WTC11 (cell line): Measurements from ENCODE around the gene MARK3. TPM values are rescaled to one million over a fixed set of nuclear protein-coding genes. Genes with fewer than 3 reads are reported as not detected.

Experiments used
- ATAC-seq: fragments of 200-7000 bp; cut with Tn5 transposase; 2 replicates; pipeline ENCODE4 v1.10.0; 2021; ENCODE audit warnings: mild to moderate bottlenecking, moderate library complexity
- CTCF ChIA-PET: fragments of 300-600 bp; sonication (Branson Sonifier 250); formaldehyde crosslinking; loops from one replicate; lab custom pipeline; 2021; ENCODE audit warnings: antibody characterized with exemption; lab: Charles Lee
- POLR2A ChIA-PET: fragments of 350-600 bp; sonication (Branson Sonifier 250); formaldehyde crosslinking; loops from one replicate; lab custom pipeline; 2021; ENCODE audit warnings: antibody characterized with exemption; lab: Charles Lee
- DNase-seq: peaks from one replicate; pipeline ENCODE4 v3.0.0; 2021; ENCODE audit warnings: low spot score
- H3K27ac Mint-ChIP-seq: 2 replicates; pipeline ENCODE4 v1.8.0; 2021; ENCODE audit warnings: mixed read lengths
- H3K27me3 Mint-ChIP-seq: 2 replicates; pipeline ENCODE4 v1.8.0; 2021; ENCODE audit warnings: low read depth, mild to moderate bottlenecking, moderate library complexity, mixed read lengths
- H3K36me3 Mint-ChIP-seq: 2 replicates; pipeline ENCODE4 v1.8.0; 2021; ENCODE audit warnings: mixed read lengths
- H3K4me1 Mint-ChIP-seq: 2 replicates; pipeline ENCODE4 v1.8.0; 2022; ENCODE audit warnings: mixed read lengths
- H3K4me3 Mint-ChIP-seq: 2 replicates; pipeline ENCODE4 v1.8.0; 2021; ENCODE audit warnings: mild to moderate bottlenecking, moderate library complexity, mixed read lengths
- H3K9me3 Mint-ChIP-seq: 2 replicates; pipeline ENCODE4 v1.8.0; 2021; ENCODE audit warnings: mixed read lengths
- FOXK1 ChIP-seq: sonication (generic); formaldehyde crosslinking; IDR thresholded peaks from 2 replicates; pipeline ENCODE4 v1.8.0; 2022; ENCODE audit warnings: mild to moderate bottlenecking, moderate library complexity, missing genetic modification reagents
- NR2C2 ChIP-seq: sonication (generic); formaldehyde crosslinking; IDR thresholded peaks from 2 replicates; pipeline ENCODE4 v1.8.0; 2022; ENCODE audit warnings: mild to moderate bottlenecking, missing genetic modification reagents
- RORB ChIP-seq: fragments of 250-450 bp; sonication (Bioruptor Pico); IDR thresholded peaks from 2 replicates; pipeline ENCODE4 v1.9.0; 2021; ENCODE audit warnings: mild to moderate bottlenecking
- TEAD1 ChIP-seq: sonication (generic); formaldehyde crosslinking; IDR thresholded peaks from 2 replicates; pipeline ENCODE4 v1.8.0; 2022; ENCODE audit warnings: mild to moderate bottlenecking, missing genetic modification reagents
- TEAD4 ChIP-seq: sonication (generic); formaldehyde crosslinking; IDR thresholded peaks from 2 replicates; pipeline ENCODE4 v1.8.0; 2022; ENCODE audit warnings: mild to moderate bottlenecking, missing genetic modification reagents
- TP53 ChIP-seq: sonication (generic); formaldehyde crosslinking; IDR thresholded peaks from 2 replicates; pipeline ENCODE4 v1.8.1; 2023; ENCODE audit warnings: mild to moderate bottlenecking, missing genetic modification reagents
- ZBTB21 ChIP-seq: sonication (generic); formaldehyde crosslinking; IDR thresholded peaks from 2 replicates; pipeline ENCODE4 v1.8.1; 2023; ENCODE audit warnings: mild to moderate bottlenecking, missing genetic modification reagents, borderline replicate concordance
- ZNF423 ChIP-seq: fragments of 250-450 bp; sonication (Bioruptor Pico); IDR thresholded peaks from 2 replicates; pipeline ENCODE4 v2.1.2; 2022; ENCODE audit warnings: mild to moderate bottlenecking, moderate library complexity
- total RNA-seq: library from RNA; stranded (reverse); gene quantifications from 3 replicates; pipeline ENCODE4 v1.2.3, GENCODE V29; 2021
- TF ChIP-seq, protein P1 (sequence below): fragments of 250-450 bp; sonication (Bioruptor Pico); IDR thresholded peaks from 2 replicates; pipeline ENCODE4 v2.1.2; 2022; ENCODE audit warnings: mild to moderate bottlenecking, moderate library complexity
- TF ChIP-seq, protein P2 (sequence below): sonication (generic); formaldehyde crosslinking; IDR thresholded peaks from 2 replicates; pipeline ENCODE4 v1.8.1; 2023; ENCODE audit warnings: mild to moderate bottlenecking, missing genetic modification reagents
- TF ChIP-seq, protein P3 (sequence below): sonication (generic); formaldehyde crosslinking; IDR thresholded peaks from 2 replicates; pipeline ENCODE4 v1.8.1; 2023; ENCODE audit warnings: mild to moderate bottlenecking, moderate library complexity, missing genetic modification reagents
- TF ChIP-seq, protein P4 (sequence below): fragments of 250-450 bp; sonication (Bioruptor Pico); IDR thresholded peaks from 2 replicates; pipeline ENCODE4 v1.9.0; 2021; ENCODE audit warnings: mild to moderate bottlenecking
- TF ChIP-seq, protein P5 (sequence below): sonication (generic); formaldehyde crosslinking; IDR thresholded peaks from 2 replicates; pipeline ENCODE4 v1.8.1; 2023; ENCODE audit warnings: mild to moderate bottlenecking, missing genetic modification reagents
- TF ChIP-seq, protein P6 (sequence below): sonication (generic); formaldehyde crosslinking; IDR thresholded peaks from 2 replicates; pipeline ENCODE4 v1.8.0; 2023; ENCODE audit warnings: mild to moderate bottlenecking, missing genetic modification reagents
- TF ChIP-seq, protein P7 (sequence below): fragments of 250-450 bp; sonication (Bioruptor Pico); conservative IDR thresholded peaks from 2 replicates; pipeline ENCODE4 v1.9.0; 2021; ENCODE audit warnings: mild to moderate bottlenecking
- TF ChIP-seq, protein P8 (sequence below): sonication (generic); formaldehyde crosslinking; IDR thresholded peaks from 2 replicates; pipeline ENCODE4 v1.8.1; 2022; ENCODE audit warnings: low read depth, missing genetic modification reagents, borderline replicate concordance
- TF ChIP-seq, protein P9 (sequence below): fragments of 250-450 bp; sonication (Bioruptor Pico); IDR thresholded peaks from 2 replicates; pipeline ENCODE4 v1.8.0; 2021; ENCODE audit warnings: mild to moderate bottlenecking
- TF ChIP-seq, protein P10 (sequence below): sonication (generic); formaldehyde crosslinking; IDR thresholded peaks from 2 replicates; pipeline ENCODE4 v1.8.1; 2023; ENCODE audit warnings: mild to moderate bottlenecking, missing genetic modification reagents, borderline replicate concordance

The MARK3 gene
- total RNA-seq, 1 experiment from 2014 or later, result 93.7 TPM

DNA sequence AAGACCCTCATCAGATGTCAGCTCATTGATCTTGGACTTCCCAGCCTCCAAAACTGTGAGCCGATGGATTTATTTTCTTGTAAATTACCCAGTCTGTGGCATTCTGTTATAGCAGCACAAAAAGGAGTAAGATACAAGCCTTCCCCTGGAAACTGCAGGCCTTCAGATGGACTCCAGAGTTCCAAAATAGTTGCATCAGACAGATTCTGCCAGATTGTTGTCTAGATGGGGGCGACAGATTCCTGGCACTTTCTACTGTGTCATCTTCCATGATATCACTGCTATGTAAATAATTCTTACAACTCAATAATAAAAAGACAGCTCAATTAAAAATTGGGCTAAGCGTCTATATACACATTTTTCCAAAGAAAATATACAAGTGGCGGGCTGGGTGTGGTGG lies 17.2 kb upstream of the MARK3 start:
- H3K27me3 Mint-ChIP-seq, result peaks cover 5% of the 10 kb centered on the region
- DNase-seq, result no peak
- TF ChIP-seq ZNF423 (CRISPR knock-in tag), result no peak
- TF ChIP-seq, protein P1, sequence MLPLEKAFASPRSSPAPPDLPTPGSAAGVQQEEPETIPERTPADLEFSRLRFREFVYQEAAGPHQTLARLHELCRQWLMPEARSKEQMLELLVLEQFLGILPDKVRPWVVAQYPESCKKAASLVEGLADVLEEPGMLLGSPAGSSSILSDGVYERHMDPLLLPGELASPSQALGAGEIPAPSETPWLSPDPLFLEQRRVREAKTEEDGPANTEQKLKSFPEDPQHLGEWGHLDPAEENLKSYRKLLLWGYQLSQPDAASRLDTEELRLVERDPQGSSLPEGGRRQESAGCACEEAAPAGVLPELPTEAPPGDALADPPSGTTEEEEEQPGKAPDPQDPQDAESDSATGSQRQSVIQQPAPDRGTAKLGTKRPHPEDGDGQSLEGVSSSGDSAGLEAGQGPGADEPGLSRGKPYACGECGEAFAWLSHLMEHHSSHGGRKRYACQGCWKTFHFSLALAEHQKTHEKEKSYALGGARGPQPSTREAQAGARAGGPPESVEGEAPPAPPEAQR, result no peak
- TF ChIP-seq, protein P2, sequence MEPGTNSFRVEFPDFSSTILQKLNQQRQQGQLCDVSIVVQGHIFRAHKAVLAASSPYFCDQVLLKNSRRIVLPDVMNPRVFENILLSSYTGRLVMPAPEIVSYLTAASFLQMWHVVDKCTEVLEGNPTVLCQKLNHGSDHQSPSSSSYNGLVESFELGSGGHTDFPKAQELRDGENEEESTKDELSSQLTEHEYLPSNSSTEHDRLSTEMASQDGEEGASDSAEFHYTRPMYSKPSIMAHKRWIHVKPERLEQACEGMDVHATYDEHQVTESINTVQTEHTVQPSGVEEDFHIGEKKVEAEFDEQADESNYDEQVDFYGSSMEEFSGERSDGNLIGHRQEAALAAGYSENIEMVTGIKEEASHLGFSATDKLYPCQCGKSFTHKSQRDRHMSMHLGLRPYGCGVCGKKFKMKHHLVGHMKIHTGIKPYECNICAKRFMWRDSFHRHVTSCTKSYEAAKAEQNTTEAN (CRISPR knock-in tag), result no peak
- TF ChIP-seq, protein P3, sequence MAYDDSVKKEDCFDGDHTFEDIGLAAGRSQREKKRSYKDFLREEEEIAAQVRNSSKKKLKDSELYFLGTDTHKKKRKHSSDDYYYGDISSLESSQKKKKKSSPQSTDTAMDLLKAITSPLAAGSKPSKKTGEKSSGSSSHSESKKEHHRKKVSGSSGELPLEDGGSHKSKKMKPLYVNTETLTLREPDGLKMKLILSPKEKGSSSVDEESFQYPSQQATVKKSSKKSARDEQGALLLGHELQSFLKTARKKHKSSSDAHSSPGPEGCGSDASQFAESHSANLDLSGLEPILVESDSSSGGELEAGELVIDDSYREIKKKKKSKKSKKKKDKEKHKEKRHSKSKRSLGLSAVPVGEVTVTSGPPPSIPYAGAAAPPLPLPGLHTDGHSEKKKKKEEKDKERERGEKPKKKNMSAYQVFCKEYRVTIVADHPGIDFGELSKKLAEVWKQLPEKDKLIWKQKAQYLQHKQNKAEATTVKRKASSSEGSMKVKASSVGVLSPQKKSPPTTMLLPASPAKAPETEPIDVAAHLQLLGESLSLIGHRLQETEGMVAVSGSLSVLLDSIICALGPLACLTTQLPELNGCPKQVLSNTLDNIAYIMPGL (CRISPR knock-in tag), result no peak
- TF ChIP-seq, protein P4, sequence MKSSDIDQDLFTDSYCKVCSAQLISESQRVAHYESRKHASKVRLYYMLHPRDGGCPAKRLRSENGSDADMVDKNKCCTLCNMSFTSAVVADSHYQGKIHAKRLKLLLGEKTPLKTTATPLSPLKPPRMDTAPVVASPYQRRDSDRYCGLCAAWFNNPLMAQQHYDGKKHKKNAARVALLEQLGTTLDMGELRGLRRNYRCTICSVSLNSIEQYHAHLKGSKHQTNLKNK (CRISPR knock-in tag), result no peak
- TF ChIP-seq RORB, result no peak
- TF ChIP-seq ZBTB21 (CRISPR knock-in tag), result no peak
- TF ChIP-seq, protein P5, sequence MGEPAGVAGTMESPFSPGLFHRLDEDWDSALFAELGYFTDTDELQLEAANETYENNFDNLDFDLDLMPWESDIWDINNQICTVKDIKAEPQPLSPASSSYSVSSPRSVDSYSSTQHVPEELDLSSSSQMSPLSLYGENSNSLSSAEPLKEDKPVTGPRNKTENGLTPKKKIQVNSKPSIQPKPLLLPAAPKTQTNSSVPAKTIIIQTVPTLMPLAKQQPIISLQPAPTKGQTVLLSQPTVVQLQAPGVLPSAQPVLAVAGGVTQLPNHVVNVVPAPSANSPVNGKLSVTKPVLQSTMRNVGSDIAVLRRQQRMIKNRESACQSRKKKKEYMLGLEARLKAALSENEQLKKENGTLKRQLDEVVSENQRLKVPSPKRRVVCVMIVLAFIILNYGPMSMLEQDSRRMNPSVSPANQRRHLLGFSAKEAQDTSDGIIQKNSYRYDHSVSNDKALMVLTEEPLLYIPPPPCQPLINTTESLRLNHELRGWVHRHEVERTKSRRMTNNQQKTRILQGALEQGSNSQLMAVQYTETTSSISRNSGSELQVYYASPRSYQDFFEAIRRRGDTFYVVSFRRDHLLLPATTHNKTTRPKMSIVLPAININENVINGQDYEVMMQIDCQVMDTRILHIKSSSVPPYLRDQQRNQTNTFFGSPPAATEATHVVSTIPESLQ, result no peak
- TF ChIP-seq TEAD1 (CRISPR knock-in tag), result no peak
- TF ChIP-seq, protein P6, sequence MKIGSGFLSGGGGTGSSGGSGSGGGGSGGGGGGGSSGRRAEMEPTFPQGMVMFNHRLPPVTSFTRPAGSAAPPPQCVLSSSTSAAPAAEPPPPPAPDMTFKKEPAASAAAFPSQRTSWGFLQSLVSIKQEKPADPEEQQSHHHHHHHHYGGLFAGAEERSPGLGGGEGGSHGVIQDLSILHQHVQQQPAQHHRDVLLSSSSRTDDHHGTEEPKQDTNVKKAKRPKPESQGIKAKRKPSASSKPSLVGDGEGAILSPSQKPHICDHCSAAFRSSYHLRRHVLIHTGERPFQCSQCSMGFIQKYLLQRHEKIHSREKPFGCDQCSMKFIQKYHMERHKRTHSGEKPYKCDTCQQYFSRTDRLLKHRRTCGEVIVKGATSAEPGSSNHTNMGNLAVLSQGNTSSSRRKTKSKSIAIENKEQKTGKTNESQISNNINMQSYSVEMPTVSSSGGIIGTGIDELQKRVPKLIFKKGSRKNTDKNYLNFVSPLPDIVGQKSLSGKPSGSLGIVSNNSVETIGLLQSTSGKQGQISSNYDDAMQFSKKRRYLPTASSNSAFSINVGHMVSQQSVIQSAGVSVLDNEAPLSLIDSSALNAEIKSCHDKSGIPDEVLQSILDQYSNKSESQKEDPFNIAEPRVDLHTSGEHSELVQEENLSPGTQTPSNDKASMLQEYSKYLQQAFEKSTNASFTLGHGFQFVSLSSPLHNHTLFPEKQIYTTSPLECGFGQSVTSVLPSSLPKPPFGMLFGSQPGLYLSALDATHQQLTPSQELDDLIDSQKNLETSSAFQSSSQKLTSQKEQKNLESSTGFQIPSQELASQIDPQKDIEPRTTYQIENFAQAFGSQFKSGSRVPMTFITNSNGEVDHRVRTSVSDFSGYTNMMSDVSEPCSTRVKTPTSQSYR, result no peak
- TF ChIP-seq, protein P7, sequence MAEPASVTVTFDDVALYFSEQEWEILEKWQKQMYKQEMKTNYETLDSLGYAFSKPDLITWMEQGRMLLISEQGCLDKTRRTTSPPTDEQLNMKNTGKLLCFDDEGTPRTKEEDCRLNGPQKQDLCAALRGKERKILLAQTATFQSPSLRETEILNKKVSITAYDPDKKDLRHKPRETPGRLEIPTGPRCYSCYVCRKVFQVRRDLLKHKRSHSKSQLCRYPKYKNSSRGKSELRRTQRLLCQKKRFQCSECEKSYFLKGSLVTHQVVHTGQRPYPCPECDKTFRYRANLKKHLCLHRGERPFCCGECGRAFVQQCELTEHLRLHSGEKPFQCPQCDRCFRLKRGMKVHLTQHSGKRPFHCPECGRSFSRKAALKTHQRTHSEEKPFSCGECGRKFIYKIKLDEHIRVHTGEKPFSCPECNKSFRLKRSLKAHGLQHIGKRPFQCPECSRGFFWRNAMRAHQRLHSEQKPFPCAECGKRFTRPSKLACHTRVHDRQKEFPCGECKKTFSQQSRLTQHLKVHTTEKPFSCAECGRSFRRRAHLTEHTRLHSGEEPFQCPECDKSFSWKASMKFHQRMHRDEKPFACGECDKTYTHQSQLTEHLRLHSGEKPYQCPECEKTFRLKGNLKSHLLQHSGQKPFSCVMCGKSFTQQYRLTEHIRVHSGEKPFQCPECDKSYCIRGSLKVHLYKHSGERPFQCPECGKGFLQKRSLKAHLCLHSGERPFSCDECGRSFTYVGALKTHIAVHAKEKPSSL (CRISPR knock-in tag), result no peak
- TF ChIP-seq, protein P8, sequence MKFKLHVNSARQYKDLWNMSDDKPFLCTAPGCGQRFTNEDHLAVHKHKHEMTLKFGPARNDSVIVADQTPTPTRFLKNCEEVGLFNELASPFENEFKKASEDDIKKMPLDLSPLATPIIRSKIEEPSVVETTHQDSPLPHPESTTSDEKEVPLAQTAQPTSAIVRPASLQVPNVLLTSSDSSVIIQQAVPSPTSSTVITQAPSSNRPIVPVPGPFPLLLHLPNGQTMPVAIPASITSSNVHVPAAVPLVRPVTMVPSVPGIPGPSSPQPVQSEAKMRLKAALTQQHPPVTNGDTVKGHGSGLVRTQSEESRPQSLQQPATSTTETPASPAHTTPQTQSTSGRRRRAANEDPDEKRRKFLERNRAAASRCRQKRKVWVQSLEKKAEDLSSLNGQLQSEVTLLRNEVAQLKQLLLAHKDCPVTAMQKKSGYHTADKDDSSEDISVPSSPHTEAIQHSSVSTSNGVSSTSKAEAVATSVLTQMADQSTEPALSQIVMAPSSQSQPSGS (CRISPR knock-in tag), result no peak
- TF ChIP-seq, protein P9, sequence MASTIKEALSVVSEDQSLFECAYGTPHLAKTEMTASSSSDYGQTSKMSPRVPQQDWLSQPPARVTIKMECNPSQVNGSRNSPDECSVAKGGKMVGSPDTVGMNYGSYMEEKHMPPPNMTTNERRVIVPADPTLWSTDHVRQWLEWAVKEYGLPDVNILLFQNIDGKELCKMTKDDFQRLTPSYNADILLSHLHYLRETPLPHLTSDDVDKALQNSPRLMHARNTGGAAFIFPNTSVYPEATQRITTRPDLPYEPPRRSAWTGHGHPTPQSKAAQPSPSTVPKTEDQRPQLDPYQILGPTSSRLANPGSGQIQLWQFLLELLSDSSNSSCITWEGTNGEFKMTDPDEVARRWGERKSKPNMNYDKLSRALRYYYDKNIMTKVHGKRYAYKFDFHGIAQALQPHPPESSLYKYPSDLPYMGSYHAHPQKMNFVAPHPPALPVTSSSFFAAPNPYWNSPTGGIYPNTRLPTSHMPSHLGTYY, result no peak
- no peak for TF ChIP-seq FOXK1 (CRISPR knock-in tag)
- no peak for TF ChIP-seq TP53 (CRISPR knock-in tag)
- TF ChIP-seq, protein P10, sequence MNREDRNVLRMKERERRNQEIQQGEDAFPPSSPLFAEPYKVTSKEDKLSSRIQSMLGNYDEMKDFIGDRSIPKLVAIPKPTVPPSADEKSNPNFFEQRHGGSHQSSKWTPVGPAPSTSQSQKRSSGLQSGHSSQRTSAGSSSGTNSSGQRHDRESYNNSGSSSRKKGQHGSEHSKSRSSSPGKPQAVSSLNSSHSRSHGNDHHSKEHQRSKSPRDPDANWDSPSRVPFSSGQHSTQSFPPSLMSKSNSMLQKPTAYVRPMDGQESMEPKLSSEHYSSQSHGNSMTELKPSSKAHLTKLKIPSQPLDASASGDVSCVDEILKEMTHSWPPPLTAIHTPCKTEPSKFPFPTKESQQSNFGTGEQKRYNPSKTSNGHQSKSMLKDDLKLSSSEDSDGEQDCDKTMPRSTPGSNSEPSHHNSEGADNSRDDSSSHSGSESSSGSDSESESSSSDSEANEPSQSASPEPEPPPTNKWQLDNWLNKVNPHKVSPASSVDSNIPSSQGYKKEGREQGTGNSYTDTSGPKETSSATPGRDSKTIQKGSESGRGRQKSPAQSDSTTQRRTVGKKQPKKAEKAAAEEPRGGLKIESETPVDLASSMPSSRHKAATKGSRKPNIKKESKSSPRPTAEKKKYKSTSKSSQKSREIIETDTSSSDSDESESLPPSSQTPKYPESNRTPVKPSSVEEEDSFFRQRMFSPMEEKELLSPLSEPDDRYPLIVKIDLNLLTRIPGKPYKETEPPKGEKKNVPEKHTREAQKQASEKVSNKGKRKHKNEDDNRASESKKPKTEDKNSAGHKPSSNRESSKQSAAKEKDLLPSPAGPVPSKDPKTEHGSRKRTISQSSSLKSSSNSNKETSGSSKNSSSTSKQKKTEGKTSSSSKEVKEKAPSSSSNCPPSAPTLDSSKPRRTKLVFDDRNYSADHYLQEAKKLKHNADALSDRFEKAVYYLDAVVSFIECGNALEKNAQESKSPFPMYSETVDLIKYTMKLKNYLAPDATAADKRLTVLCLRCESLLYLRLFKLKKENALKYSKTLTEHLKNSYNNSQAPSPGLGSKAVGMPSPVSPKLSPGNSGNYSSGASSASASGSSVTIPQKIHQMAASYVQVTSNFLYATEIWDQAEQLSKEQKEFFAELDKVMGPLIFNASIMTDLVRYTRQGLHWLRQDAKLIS (CRISPR knock-in tag), result no peak
- TF ChIP-seq NR2C2 (CRISPR knock-in tag), result no peak
- no peak for TF ChIP-seq TEAD4 (CRISPR knock-in tag)
- TF ChIP-seq, all 79 proteins: peak for 0
- ChIA-PET CTCF (no interaction called here), POLR2A (interaction anchor here (0.8 kb wide), 1 partner anchor 34 kb away, joined by 5 read pairs; the partner anchor contains the start of gene EIF5)
- no peak overlapping the region for H3K4me3 Mint-ChIP-seq
- H3K27ac Mint-ChIP-seq, result no peak overlapping the region
- no peak for ATAC-seq
- peaks cover 7% of the 10 kb centered on the region for H3K36me3 Mint-ChIP-seq
- H3K9me3 Mint-ChIP-seq, result peaks cover 21% of the 10 kb centered on the region
- peaks cover 11% of the 10 kb centered on the region for H3K4me1 Mint-ChIP-seq
